ENCODE data around the gene PASD1. TPM values are rescaled to one million over a fixed set of nuclear protein-coding genes. Genes with fewer than 3 reads are reported as not detected.

PASD1 gene
- total RNA-seq, 1 experiment from 2014 or later = not detected

DNA sequence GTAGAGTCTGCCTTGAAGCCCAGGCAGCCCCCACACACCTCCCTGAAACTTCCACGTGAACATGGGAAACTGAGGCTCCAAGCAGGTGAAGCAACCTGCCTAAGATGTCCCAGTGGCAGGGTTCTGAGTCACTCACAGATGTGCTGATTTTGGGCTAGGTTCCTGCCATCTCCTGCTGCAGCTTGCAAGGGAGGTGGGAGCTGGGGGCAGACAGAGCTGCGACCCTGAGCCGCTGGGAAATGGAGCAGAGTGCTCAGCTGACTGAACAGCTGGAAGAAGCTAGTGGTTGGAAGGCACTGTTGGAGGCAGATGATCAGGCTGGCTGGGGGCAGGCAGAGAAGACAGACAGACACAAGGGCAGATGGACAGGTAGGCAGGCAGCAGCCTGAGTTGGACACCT lies 148.8 kb downstream of the PASD1 start:
- Histone ChIP-seq H3K9me3 (ENCODE audit: low read length) (no peaks in the 10 kb centered on the region), H3K4me2 (ENCODE audit: low read length) (no peak overlapping the region), H4K20me1 (ENCODE audit: low read length) (no peaks in the 10 kb centered on the region), H2AFZ (ENCODE audit: low read length) (no peak overlapping the region), H3K36me3 (ENCODE audit: low read depth, low read length) (no peaks in the 10 kb centered on the region), H3K9me2 (replicated peaks; ENCODE audit: low read length) (no peaks in the 10 kb centered on the region), H3K27ac (ENCODE audit: low read length) (no peak overlapping the region), H3K4me1 (ENCODE audit: insufficient read depth, low read length) (no peaks in the 10 kb centered on the region), H3K79me2 (ENCODE audit: low read length) (no peaks in the 10 kb centered on the region), H3F3A (ENCODE audit: low read length, unreplicated experiment) (no peaks in the 10 kb centered on the region), H3K27me3 (ENCODE audit: low read length) (no peaks in the 10 kb centered on the region), H3K9ac (ENCODE audit: low read length) (no peak overlapping the region), H3K4me3 (ENCODE audit: low read length) (no peak overlapping the region)
- intact Hi-C loops (cut with micrococcal nuclease) = no loop called here
- no peak for ATAC-seq
- TF ChIP-seq, protein P1, sequence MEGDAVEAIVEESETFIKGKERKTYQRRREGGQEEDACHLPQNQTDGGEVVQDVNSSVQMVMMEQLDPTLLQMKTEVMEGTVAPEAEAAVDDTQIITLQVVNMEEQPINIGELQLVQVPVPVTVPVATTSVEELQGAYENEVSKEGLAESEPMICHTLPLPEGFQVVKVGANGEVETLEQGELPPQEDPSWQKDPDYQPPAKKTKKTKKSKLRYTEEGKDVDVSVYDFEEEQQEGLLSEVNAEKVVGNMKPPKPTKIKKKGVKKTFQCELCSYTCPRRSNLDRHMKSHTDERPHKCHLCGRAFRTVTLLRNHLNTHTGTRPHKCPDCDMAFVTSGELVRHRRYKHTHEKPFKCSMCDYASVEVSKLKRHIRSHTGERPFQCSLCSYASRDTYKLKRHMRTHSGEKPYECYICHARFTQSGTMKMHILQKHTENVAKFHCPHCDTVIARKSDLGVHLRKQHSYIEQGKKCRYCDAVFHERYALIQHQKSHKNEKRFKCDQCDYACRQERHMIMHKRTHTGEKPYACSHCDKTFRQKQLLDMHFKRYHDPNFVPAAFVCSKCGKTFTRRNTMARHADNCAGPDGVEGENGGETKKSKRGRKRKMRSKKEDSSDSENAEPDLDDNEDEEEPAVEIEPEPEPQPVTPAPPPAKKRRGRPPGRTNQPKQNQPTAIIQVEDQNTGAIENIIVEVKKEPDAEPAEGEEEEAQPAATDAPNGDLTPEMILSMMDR (conservative IDR thresholded peaks at IDR 0.05; ENCODE audit: low read depth, low read length) = no peak
- no peak for TF ChIP-seq EZH2phosphoT487 (IDR thresholded peaks at IDR 0.05; ENCODE audit: borderline replicate concordance, low read length)
- no peak for TF ChIP-seq EZH2 (IDR thresholded peaks at IDR 0.05; ENCODE audit: low read length, unreplicated experiment)
- DNase-seq = no peak
- POLR2A ChIA-PET (ENCODE audit: unreplicated experiment) = no interaction called here
- BruUV-seq (replicated peaks) = no TSS peak
- CTCF ChIA-PET = no interaction called here

DNA sequence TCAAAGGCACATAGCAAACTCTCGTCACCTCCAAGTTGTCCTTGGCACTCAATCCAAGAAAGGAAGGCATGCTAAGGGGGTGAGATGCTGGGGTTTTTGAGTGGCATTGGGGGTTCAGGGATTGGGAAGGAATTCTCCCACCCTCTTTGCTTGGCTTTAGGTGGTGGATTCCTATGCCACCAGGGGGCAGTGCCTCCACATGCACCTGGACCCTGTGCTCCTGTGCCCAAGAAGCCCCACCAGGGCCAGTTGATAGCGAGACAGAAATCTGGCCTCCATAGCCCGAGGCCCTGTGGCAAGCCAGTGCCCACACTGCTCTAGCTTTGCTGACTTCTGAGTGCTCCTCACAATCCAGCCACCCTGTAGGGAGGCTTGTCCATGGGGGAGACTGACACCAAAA lies 150.4 kb downstream of the PASD1 start:
- ATAC-seq (no peak), DNase-seq (peak; percentile 47)
- no peaks in the 10 kb centered on the region for H3K9me2 ChIP-seq (replicated peaks; ENCODE audit: low read length)
- H3F3A ChIP-seq (ENCODE audit: low read length, unreplicated experiment) = no peaks in the 10 kb centered on the region
- no peaks in the 10 kb centered on the region for H3K27me3 ChIP-seq (ENCODE audit: low read length)
- CTCF ChIA-PET = no interaction called here
- H3K27ac ChIP-seq (ENCODE audit: low read length) = no peak overlapping the region
- H2AFZ ChIP-seq (ENCODE audit: low read length) = no peak overlapping the region
- H3K79me2 ChIP-seq (ENCODE audit: low read length) = no peaks in the 10 kb centered on the region
- H3K4me1 ChIP-seq (ENCODE audit: insufficient read depth, low read length) = no peaks in the 10 kb centered on the region
- H3K4me3 ChIP-seq (ENCODE audit: low read length) = no peak overlapping the region
- H3K9me3 ChIP-seq (ENCODE audit: low read length) = no peaks in the 10 kb centered on the region
- H3K4me2 ChIP-seq (ENCODE audit: low read length) = no peak overlapping the region
- BruUV-seq (replicated peaks) = no TSS peak
- H3K36me3 ChIP-seq (ENCODE audit: low read depth, low read length) = no peaks in the 10 kb centered on the region
- intact Hi-C loops (cut with micrococcal nuclease) = no loop called here
- POLR2A ChIA-PET (ENCODE audit: unreplicated experiment) = no interaction called here
- TF ChIP-seq, protein P1 (conservative IDR thresholded peaks at IDR 0.05; ENCODE audit: low read depth, low read length) = peak; percentile 58
- TF ChIP-seq EZH2phosphoT487 (IDR thresholded peaks at IDR 0.05; ENCODE audit: borderline replicate concordance, low read length) = no peak
- H3K9ac ChIP-seq (ENCODE audit: low read length) = no peak overlapping the region
- H4K20me1 ChIP-seq (ENCODE audit: low read length) = no peaks in the 10 kb centered on the region

- H3K79me2 ChIP-seq (ENCODE audit: low read length) = no peaks in the 10 kb centered on the region
- no TSS peak for BruUV-seq (replicated peaks)
- H3K9me2 ChIP-seq (replicated peaks; ENCODE audit: low read length) = no peaks in the 10 kb centered on the region
- H3K27ac ChIP-seq (ENCODE audit: low read length) = no peak overlapping the region
- POLR2A ChIA-PET (ENCODE audit: unreplicated experiment) = no interaction called here
- no peaks in the 10 kb centered on the region for H3K4me1 ChIP-seq (ENCODE audit: insufficient read depth, low read length)
- intact Hi-C loops (cut with micrococcal nuclease) = no loop called here
- H3K36me3 ChIP-seq (ENCODE audit: low read depth, low read length) = no peaks in the 10 kb centered on the region
- H3K27me3 ChIP-seq (ENCODE audit: low read length) = no peaks in the 10 kb centered on the region
- H3K4me2 ChIP-seq (ENCODE audit: low read length) = no peak overlapping the region
- ATAC-seq (no peak), DNase-seq (no peak)
- TF ChIP-seq EZH2 (IDR thresholded peaks at IDR 0.05; ENCODE audit: low read length, unreplicated experiment) = no peak
- TF ChIP-seq, protein P1 (conservative IDR thresholded peaks at IDR 0.05; ENCODE audit: low read depth, low read length) = no peak
- no peak for TF ChIP-seq EZH2phosphoT487 (IDR thresholded peaks at IDR 0.05; ENCODE audit: borderline replicate concordance, low read length)
- no peaks in the 10 kb centered on the region for H3K9me3 ChIP-seq (ENCODE audit: low read length)
- H4K20me1 ChIP-seq (ENCODE audit: low read length) = no peaks in the 10 kb centered on the region
- CTCF ChIA-PET = no interaction called here
- H3K9ac ChIP-seq (ENCODE audit: low read length) = no peak overlapping the region
- no peak overlapping the region for H3K4me3 ChIP-seq (ENCODE audit: low read length)
- no peaks in the 10 kb centered on the region for H3F3A ChIP-seq (ENCODE audit: low read length, unreplicated experiment)
- no peak overlapping the region for H2AFZ ChIP-seq (ENCODE audit: low read length)
Observed at GRCh38 chrX:151714362-151714761, 150.9 kb downstream of the PASD1 start.
